MM.1S (cell line): ENCODE measurements around the gene KMT2E.

ENCODE experiments used
- DNase-seq: peaks from one replicate; pipeline ENCODE4 v3.0.0-alpha.2; 2015
- H2AFZ ChIP-seq: fragments of 300-600 bp; sonication (generic); 2 replicates; pipeline ENCODE4 v1.6.0; 2016; ENCODE audit warnings: antibody characterized with exemption, low read length
- H3F3A ChIP-seq: fragments of 300-600 bp; sonication (generic); 2 replicates; pipeline ENCODE4 v1.6.1; 2016; ENCODE audit warnings: mild to moderate bottlenecking, antibody characterized with exemption, low read length, moderate library complexity, mixed read lengths; ENCODE audit not compliant: insufficient read depth
- H3K27ac ChIP-seq: fragments of 300-600 bp; sonication (generic); 2 replicates; pipeline ENCODE4 v1.5.1; 2016; ENCODE audit warnings: mild to moderate bottlenecking, low read length
- H3K27me3 ChIP-seq: fragments of 300-600 bp; sonication (generic); replicated peaks from 2 replicates; pipeline ENCODE4 v1.6.0; 2016; ENCODE audit warnings: low read length; ENCODE audit not compliant: insufficient read depth
- H3K36me3 ChIP-seq: fragments of 300-600 bp; sonication (generic); replicated peaks from 2 replicates; pipeline ENCODE4 v1.6.1; 2016; ENCODE audit warnings: mild to moderate bottlenecking, low read length, mixed read lengths; ENCODE audit not compliant: insufficient read depth
- H3K4me1 ChIP-seq: fragments of 300-600 bp; sonication (generic); 2 replicates; pipeline ENCODE4 v1.6.1; 2016; ENCODE audit warnings: low read length, mixed read lengths
- H3K4me2 ChIP-seq: fragments of 300-600 bp; sonication (generic); 2 replicates; pipeline ENCODE4 v1.6.0; 2016; ENCODE audit warnings: low read depth, low read length
- H3K4me3 ChIP-seq: fragments of 300-600 bp; sonication (generic); 2 replicates; pipeline ENCODE4 v1.5.1; 2016; ENCODE audit warnings: low read length, mixed read lengths
- H3K79me2 ChIP-seq: fragments of 300-600 bp; sonication (generic); 2 replicates; pipeline ENCODE4 v1.6.1; 2016; ENCODE audit warnings: mixed run types, low read length, mixed read lengths
- H3K9ac ChIP-seq: fragments of 300-600 bp; sonication (generic); 2 replicates; pipeline ENCODE4 v1.6.1; 2016; ENCODE audit warnings: low read length, mixed read lengths
- H3K9me2 ChIP-seq: fragments of 300-600 bp; sonication (generic); replicated peaks from 2 replicates; pipeline ENCODE4 v1.6.1; 2016; ENCODE audit warnings: mild to moderate bottlenecking, low read length, mixed read lengths; ENCODE audit not compliant: insufficient read depth
- H3K9me3 ChIP-seq: fragments of 300-600 bp; sonication (generic); replicated peaks from 2 replicates; pipeline ENCODE4 v1.6.1; 2016; ENCODE audit warnings: mild to moderate bottlenecking, low read length, mixed read lengths; ENCODE audit not compliant: insufficient read depth
- H4K20me1 ChIP-seq: fragments of 300-600 bp; sonication (generic); 2 replicates; pipeline ENCODE4 v1.6.1; 2016; ENCODE audit warnings: mild to moderate bottlenecking, low read length, moderate library complexity, mixed read lengths; ENCODE audit not compliant: insufficient read depth
- CTCF ChIP-seq: fragments of 300-600 bp; sonication (generic); IDR thresholded peaks from 2 replicates; pipeline ENCODE4 v1.5.1; 2016; ENCODE audit warnings: antibody characterized with exemption, low read length, mixed read lengths
- EZH2 ChIP-seq: fragments of 300-600 bp; sonication (generic); optimal IDR thresholded peaks from 2 replicates; pipeline ENCODE3; 2017; ENCODE audit warnings: low read depth, mild to moderate bottlenecking, antibody characterized with exemption, low read length, mixed read lengths
- EZH2phosphoT487 ChIP-seq: fragments of 300-600 bp; sonication (generic); IDR thresholded peaks from 2 replicates; pipeline ENCODE4 v1.6.1; 2018; ENCODE audit warnings: antibody characterized with exemption, low read length

Gene KMT2E

GRCh38 chr7:104983076-104983577, 30.9 kb upstream of the KMT2E start:
- Histone ChIP-seq H3K4me3 (peak overlapping the region; percentile 61), H3F3A (peaks cover 58% of the 10 kb centered on the region), H3K4me1 (peaks cover 24% of the 10 kb centered on the region), H4K20me1 (no peaks in the 10 kb centered on the region), H2AFZ (no peak overlapping the region), H3K79me2 (peaks cover 19% of the 10 kb centered on the region), H3K4me2 (peak overlapping the region; percentile 97), H3K9ac (peak overlapping the region; percentile 89), H3K36me3 (no peaks in the 10 kb centered on the region), H3K27me3 (no peaks in the 10 kb centered on the region), H3K27ac (peak overlapping the region; percentile 87), H3K9me2 (no peaks in the 10 kb centered on the region), H3K9me3 (no peaks in the 10 kb centered on the region)
- TF ChIP-seq CTCF (no peak), EZH2phosphoT487 (no peak), EZH2 (no peak)
- DNase-seq, result no peak

- Histone ChIP-seq H3K36me3 (no peaks in the 10 kb centered on the region), H4K20me1 (no peaks in the 10 kb centered on the region), H3K27me3 (no peaks in the 10 kb centered on the region), H3K9me3 (no peaks in the 10 kb centered on the region), H2AFZ (no peak overlapping the region), H3K9me2 (no peaks in the 10 kb centered on the region), H3K9ac (peak overlapping the region; percentile 89), H3K27ac (peak overlapping the region; percentile 87), H3K79me2 (peaks cover 19% of the 10 kb centered on the region), H3K4me1 (peaks cover 30% of the 10 kb centered on the region), H3K4me2 (peak overlapping the region; percentile 97), H3K4me3 (peak overlapping the region; percentile 61), H3F3A (peaks cover 58% of the 10 kb centered on the region)
- TF ChIP-seq CTCF (peak; percentile 43), EZH2 (no peak)
- peak; percentile 89 for DNase-seq
These were observed 30.1 kb upstream of the KMT2E start for GRCh38 chr7:104983578-104984539.

- peaks cover 58% of the 10 kb centered on the region for H3F3A ChIP-seq
- peak overlapping the region; percentile 87 for H3K27ac ChIP-seq
- peak overlapping the region; percentile 97 for H3K4me2 ChIP-seq
- DNase-seq, result peak; percentile 22
- H3K27me3 ChIP-seq, result no peaks in the 10 kb centered on the region
- H3K9me3 ChIP-seq, result no peaks in the 10 kb centered on the region
- peaks cover 30% of the 10 kb centered on the region for H3K4me1 ChIP-seq
- H3K79me2 ChIP-seq, result peaks cover 19% of the 10 kb centered on the region
- H3K9me2 ChIP-seq, result no peaks in the 10 kb centered on the region
- no peaks in the 10 kb centered on the region for H4K20me1 ChIP-seq
- H3K4me3 ChIP-seq, result peak overlapping the region; percentile 61
- no peak overlapping the region for H2AFZ ChIP-seq
- H3K9ac ChIP-seq, result peak overlapping the region; percentile 89
- no peak for TF ChIP-seq CTCF
- no peak for TF ChIP-seq EZH2
- no peak for TF ChIP-seq EZH2phosphoT487
- H3K36me3 ChIP-seq, result no peaks in the 10 kb centered on the region
These were observed 29.3 kb upstream of the KMT2E start for GRCh38 chr7:104984585-104985258.
